IMR-90 (cell line): ENCODE results near the gene SLC4A2. TPM values are rescaled to one million over a fixed set of nuclear protein-coding genes. Genes with fewer than 3 reads are reported as not detected.

Experiments used
- ATAC-seq: fragments of 200-7000 bp; cut with Tn5 transposase; 2 replicates; pipeline ENCODE4 v1.9.1; 2020; ENCODE audit warnings: low read depth, mild to moderate bottlenecking, moderate library complexity
- BruUV-seq: library from RNA; stranded (reverse); fragments of 400-500 nt; replicated peaks from 2 replicates; lab custom pipeline; 2021; lab: Mats Ljungman, UMichigan
- CTCF ChIA-PET: fragments of 300-600 bp; formaldehyde crosslinking; extraction: SDS; loops from one replicate; lab custom pipeline; 2021; ENCODE audit warnings: antibody characterized with exemption; lab: Yijun Ruan, JAX
- POLR2A ChIA-PET: fragments of 300-600 bp; sonication (Branson Sonifier 250); formaldehyde crosslinking; loops from one replicate; lab custom pipeline; 2022; ENCODE audit warnings: antibody characterized with exemption; ENCODE audit not compliant: unreplicated experiment; lab: Charles Lee
- DNase-seq: peaks from one replicate; pipeline ENCODE4 v3.0.0; 2013
- H2AFZ ChIP-seq: replicated peaks from 2 replicates; pipeline ENCODE3; 2013; ENCODE audit warnings: low read length, mild to moderate bottlenecking; ENCODE audit not compliant: poor library complexity
- H2AK5ac ChIP-seq: 2 replicates; pipeline ENCODE4 v1.6.1; 2013; ENCODE audit warnings: low read depth, low read length, inconsistent platforms
- H2AK9ac ChIP-seq: replicated peaks from 2 replicates; pipeline ENCODE3; 2013; ENCODE audit warnings: mild to moderate bottlenecking, low read depth, low read length, moderate library complexity; ENCODE audit not compliant: poor library complexity
- H2BK120ac ChIP-seq: 2 replicates; pipeline ENCODE4 v1.6.1; 2013; ENCODE audit warnings: low read depth, low read length, inconsistent platforms
- H2BK15ac ChIP-seq: 3 replicates; pipeline ENCODE4 v1.6.1; 2013; ENCODE audit warnings: low read depth, low read length, inconsistent platforms
- H2BK20ac ChIP-seq: 2 replicates; pipeline ENCODE4 v1.6.1; 2013; ENCODE audit warnings: low read depth, mild to moderate bottlenecking, inconsistent platforms, low read length, moderate library complexity
- H2BK5ac ChIP-seq: 2 replicates; pipeline ENCODE4 v1.6.1; 2013; ENCODE audit warnings: mild to moderate bottlenecking, low read depth, low read length, inconsistent platforms; ENCODE audit not compliant: poor library complexity, severe bottlenecking
- H3K14ac ChIP-seq: replicated peaks from 2 replicates; pipeline ENCODE4 v1.6.1; 2013; ENCODE audit warnings: low read depth, low read length, inconsistent platforms
- H3K18ac ChIP-seq: 2 replicates; pipeline ENCODE4 v1.6.1; 2013; ENCODE audit warnings: low read depth, low read length, control low read depth
- H3K23ac ChIP-seq: 2 replicates; pipeline ENCODE4 v1.6.1; 2013; ENCODE audit warnings: low read depth, low read length, inconsistent platforms
- H3K27ac ChIP-seq: 2 replicates; pipeline ENCODE4 v1.5.1; 2013; ENCODE audit warnings: mild to moderate bottlenecking, control low read depth, low read length; ENCODE audit not compliant: insufficient read depth
- H3K27me3 ChIP-seq: 2 replicates; pipeline ENCODE4 v1.6.1; 2013; ENCODE audit warnings: low read length; ENCODE audit not compliant: control insufficient read depth, insufficient read depth
- H3K36me3 ChIP-seq: 2 replicates; pipeline ENCODE4 v1.6.1; 2013; ENCODE audit warnings: low read length, mixed read lengths; ENCODE audit not compliant: control insufficient read depth, insufficient read depth
- H3K4ac ChIP-seq: 2 replicates; pipeline ENCODE4 v1.6.1; 2013; ENCODE audit warnings: low read depth, low read length, inconsistent platforms
- H3K4me1 ChIP-seq: 2 replicates; pipeline ENCODE4 v1.6.1; 2013; ENCODE audit warnings: low read length, mixed read lengths; ENCODE audit not compliant: control insufficient read depth, insufficient read depth
- H3K4me2 ChIP-seq: 2 replicates; pipeline ENCODE4 v1.6.1; 2013; ENCODE audit warnings: low read depth, mild to moderate bottlenecking, control low read depth, low read length, moderate library complexity
- H3K4me3 ChIP-seq: 2 replicates; pipeline ENCODE4 v1.5.1; 2013; ENCODE audit warnings: low read depth, mild to moderate bottlenecking, control low read depth, low read length, moderate library complexity; ENCODE audit not compliant: insufficient read depth
- H3K56ac ChIP-seq: 2 replicates; pipeline ENCODE4 v1.6.1; 2013; ENCODE audit warnings: low read length, inconsistent platforms; ENCODE audit not compliant: insufficient read depth; ENCODE audit errors: extremely low read depth
- H3K79me1 ChIP-seq, 2 experiments: 2 replicates each; pipeline ENCODE4 v1.6.1; 2013; ENCODE audit warnings: low read length in 2 of 2, inconsistent platforms in 1 of 2, low read depth in 1 of 2
- H3K9ac ChIP-seq: 2 replicates; pipeline ENCODE4 v1.6.1; 2013; ENCODE audit warnings: low read depth, low read length, control low read depth
- H3K9me1 ChIP-seq: 2 replicates; pipeline ENCODE4 v1.6.1; 2013; ENCODE audit warnings: low read length, inconsistent platforms; ENCODE audit not compliant: insufficient read depth
- H3K9me3 ChIP-seq: 2 replicates; pipeline ENCODE4 v1.6.1; 2013; ENCODE audit warnings: low read length; ENCODE audit not compliant: control insufficient read depth, insufficient read depth
- H4K20me1 ChIP-seq: 2 replicates; pipeline ENCODE4 v1.6.1; 2013; ENCODE audit warnings: low read length, inconsistent platforms; ENCODE audit not compliant: insufficient read depth
- H4K5ac ChIP-seq: 2 replicates; pipeline ENCODE4 v1.6.1; 2013; ENCODE audit warnings: mild to moderate bottlenecking, low read depth, low read length, control low read depth
- H4K8ac ChIP-seq, 2 experiments: 2 replicates each; pipeline ENCODE4 v1.6.1; 2013; ENCODE audit warnings: low read depth in 2 of 2, low read length in 2 of 2, control low read depth in 1 of 2, inconsistent platforms in 1 of 2
- H4K91ac ChIP-seq: 2 replicates; pipeline ENCODE4 v1.6.1; 2013; ENCODE audit warnings: low read depth, low read length, inconsistent platforms; ENCODE audit not compliant: insufficient read depth
- BHLHE40 ChIP-seq: fragments of 150-350 bp; IDR thresholded peaks from 2 replicates; pipeline ENCODE4 v1.6.1; 2016; ENCODE audit warnings: mild to moderate bottlenecking, low read depth, low read length
- CEBPB ChIP-seq: IDR thresholded peaks from 2 replicates; pipeline ENCODE4 v1.6.1; 2012; ENCODE audit warnings: low read depth, low read length, improper control_type of control experiment
- CHD1 ChIP-seq: IDR thresholded peaks from 2 replicates; pipeline ENCODE4 v1.6.1; 2012; ENCODE audit warnings: low read depth, low read length, improper control_type of control experiment
- CTCF ChIP-seq: conservative IDR thresholded peaks from 2 replicates; pipeline ENCODE4 v1.5.1; 2012; ENCODE audit warnings: mild to moderate bottlenecking, low read depth, low read length, improper control_type of control experiment
- FOS ChIP-seq: fragments of 150-350 bp; IDR thresholded peaks from 2 replicates; pipeline ENCODE4 v1.6.1; 2016; ENCODE audit warnings: low read depth, low read length
- MAFK ChIP-seq: IDR thresholded peaks from 2 replicates; pipeline ENCODE4 v1.6.1; 2012; ENCODE audit warnings: low read depth, low read length, improper control_type of control experiment
- MAZ ChIP-seq: IDR thresholded peaks from 2 replicates; pipeline ENCODE4 v1.6.1; 2012; ENCODE audit warnings: low read depth, mild to moderate bottlenecking, low read length, improper control_type of control experiment, moderate library complexity, borderline replicate concordance
- MXI1 ChIP-seq: IDR thresholded peaks from 2 replicates; pipeline ENCODE4 v1.6.1; 2012; ENCODE audit warnings: low read depth, mild to moderate bottlenecking, low read length, moderate library complexity, borderline replicate concordance
- NFE2L2 ChIP-seq: fragments of 150-350 bp; IDR thresholded peaks from 2 replicates; pipeline ENCODE4 v1.6.1; 2016; ENCODE audit warnings: low read depth, mild to moderate bottlenecking, low read length
- POLR2A ChIP-seq: IDR thresholded peaks from 2 replicates; pipeline ENCODE4 v1.6.1; 2012; ENCODE audit warnings: mild to moderate bottlenecking, low read depth, low read length
- RAD21 ChIP-seq: IDR thresholded peaks from 2 replicates; pipeline ENCODE4 v1.6.1; 2012; ENCODE audit warnings: low read length, improper control_type of control experiment
- RCOR1 ChIP-seq: IDR thresholded peaks from 2 replicates; pipeline ENCODE4 v1.6.1; 2012; ENCODE audit warnings: mild to moderate bottlenecking, low read length, improper control_type of control experiment; ENCODE audit not compliant: insufficient replicate concordance
- RFX5 ChIP-seq: IDR thresholded peaks from 2 replicates; pipeline ENCODE4 v1.8.0; 2012; ENCODE audit warnings: low read depth, mild to moderate bottlenecking, low read length, moderate library complexity
- SMC3 ChIP-seq: fragments of 150-350 bp; IDR thresholded peaks from 2 replicates; pipeline ENCODE4 v1.6.1; 2016; ENCODE audit warnings: low read depth, mild to moderate bottlenecking, antibody characterized with exemption, low read length, moderate library complexity
- USF2 ChIP-seq: fragments of 150-350 bp; IDR thresholded peaks from 2 replicates; pipeline ENCODE4 v1.6.1; 2017; ENCODE audit warnings: mild to moderate bottlenecking, antibody characterized with exemption, low read length, low read depth
- WGBS, 2 experiments: methylation state at CpG; one replicate each; pipeline versions ENCODE4 v1.1.5 to v1.1.7; 2013; ENCODE audit warnings: missing lambda C conversion rate in 2 of 2; ENCODE audit not compliant: insufficient read length in 1 of 2; ENCODE audit errors: extremely low coverage in 2 of 2; 5-methylcytosine and 5-hydroxymethylcytosine counted together
- dilution Hi-C: fragments of 300-500 bp; cut with HindIII; formaldehyde crosslinking; loops from one replicate; pipeline ENCODE4 v1.14.3; 2018; ENCODE audit warnings: low sequenced_read_pairs; ENCODE audit not compliant: unreplicated experiment
- in situ Hi-C: fragments of 300-500 bp; cut with MboI; formaldehyde crosslinking; loops from 3 replicates; pipeline ENCODE4 v1.14.3; 2019; ENCODE audit warnings: low sequenced_read_pairs, inconsistent platforms, mixed read lengths
- intact Hi-C: fragments of 100-400 bp; cut with micrococcal nuclease; formaldehyde crosslinking; loops from 2 replicates; pipeline ENCODE4 v1.10.0; 2022
- polyA plus RNA-seq, 3 experiments: library from polyadenylated mRNA; depleted of rRNA; stranded (reverse); fragments of >200 nt; gene quantifications; 2 replicates each; pipeline ENCODE4 v1.2.3, GENCODE V29; 2012; ENCODE audit warnings: low replicate concordance in 1 of 3
- total RNA-seq: library from RNA; depleted of rRNA; stranded (reverse); fragments of >200 nt; gene quantifications from 2 replicates; pipeline ENCODE4 v1.2.3, GENCODE V29; 2012

The SLC4A2 gene
- total and polyA plus RNA-seq, 2 of the 4 experiments (the other 2 are of a cell fraction) = 29.6 to 91.0 TPM

- Histone ChIP-seq H2AK5ac (no peak overlapping the region), H3K18ac (no peak overlapping the region), H3K4ac (no peak overlapping the region), H4K5ac (no peak overlapping the region), H3K9me3 (no peaks in the 10 kb centered on the region), H4K8ac (no peak overlapping the region), H3K23ac (no peak overlapping the region), H4K91ac (no peak overlapping the region), H3K56ac (no peak overlapping the region), H3K27ac (no peak overlapping the region), H2AK9ac (no peak overlapping the region), H3K27me3 (peaks cover 61% of the 10 kb centered on the region), H3K4me3 (no peak overlapping the region), H3K79me1 (no peaks in the 10 kb centered on the region), H3K4me2 (no peak overlapping the region; the same call in 1 of the 2 replicates), H3K9ac (no peak overlapping the region), H2BK120ac (no peak overlapping the region), H3K4me1 (peaks cover 3% of the 10 kb centered on the region; the same call in 1 of the 2 replicates), H2BK5ac (no peak overlapping the region), H3K14ac (no peak overlapping the region), H3K36me3 (no peaks in the 10 kb centered on the region), H3K9me1 (no peaks in the 10 kb centered on the region), H2BK20ac (no peak overlapping the region), H4K20me1 (no peaks in the 10 kb centered on the region), H2BK15ac (no peak overlapping the region), H2AFZ (peak overlapping the region; percentile 74)
- in situ Hi-C loops (no loop called here), dilution Hi-C loops (no loop called here), intact Hi-C loops (loop anchor here (2.0 kb wide), 1 partner anchor 56 kb away; no protein-coding TSS in a partner anchor)
- 42% methylated on average over 3 of the region's 20 CpGs; no CpG with 5 or more reads in 1 of the 2 experiments for WGBS, 2 experiments
- TF ChIP-seq NFE2L2 = no peak
- TF ChIP-seq BHLHE40 = no peak
- no peak for TF ChIP-seq MAZ
- no peak for TF ChIP-seq RCOR1
- TF ChIP-seq POLR2A = no peak
- no peak for TF ChIP-seq CEBPB
- TF ChIP-seq CHD1 = no peak
- no peak for TF ChIP-seq RAD21
- no peak for TF ChIP-seq RFX5
- no peak for TF ChIP-seq CTCF
- no peak for TF ChIP-seq SMC3
- TF ChIP-seq FOS = no peak
- no peak for TF ChIP-seq USF2
- no peak for TF ChIP-seq MAFK
- no peak for TF ChIP-seq MXI1
- CTCF ChIA-PET = interaction anchor here (0.5 to 1.1 kb wide), 3 partner anchors 9 to 1268 kb away, joined by 3 to 8 read pairs (median 3); partner anchors contain the start of gene ABCB8
- ATAC-seq (no peak), DNase-seq (no peak)
- no TSS peak for BruUV-seq
- POLR2A ChIA-PET = no interaction called here
Observed at GRCh38 chr7:151019130-151019447, 40.3 kb upstream of the SLC4A2 start.
